Endothelial cell of umbilical vein (primary cell): ENCODE measurements around the gene CAPNS2. TPM values are rescaled to one million over a fixed set of nuclear protein-coding genes. Genes with fewer than 3 reads are reported as not detected.

Experiments
- BruUV-seq: library from RNA; stranded (reverse); fragments of 400-500 nt; replicated peaks from 2 replicates; lab custom pipeline; 2021; lab: Mats Ljungman, UMichigan
- CTCF ChIA-PET: fragments of 300-600, 350-600 bp; sonication (Branson Sonifier 250); formaldehyde crosslinking; loops from one replicate; lab custom pipeline; 2021; ENCODE audit warnings: antibody characterized with exemption, inconsistent platforms; lab: Charles Lee
- POLR2A ChIA-PET: fragments of 300-600, 350-600 bp; sonication (Branson Sonifier 250); formaldehyde crosslinking; loops from one replicate; lab custom pipeline; 2021; ENCODE audit warnings: antibody characterized with exemption, inconsistent platforms; lab: Charles Lee
- DNase-seq: peaks from one replicate; pipeline ENCODE4 v3.0.0-alpha.2; 2011; ENCODE audit warnings: low read depth, low spot score
- FAIRE-seq: peaks from 2 replicates; lab custom pipeline; 2011; peaks lifted over from hg19 to GRCh38; lab: Jason Lieb, UNC
- H2AFZ ChIP-seq: 2 replicates; pipeline ENCODE4 v1.6.0; 2012; ENCODE audit warnings: low read depth, low read length, control low read depth, inconsistent platforms
- H3K27ac ChIP-seq: 2 replicates; pipeline ENCODE4 v1.5.1; 2011; ENCODE audit warnings: low read depth, mild to moderate bottlenecking, control low read depth, low read length, moderate library complexity; ENCODE audit not compliant: insufficient read depth
- H3K27me3 ChIP-seq, 2 experiments: 2 replicates each; pipeline versions ENCODE4 v1.6.0 to v1.6.1; 2011; ENCODE audit warnings: low read length in 2 of 2, mixed read lengths in 1 of 2; ENCODE audit not compliant: control insufficient read depth in 2 of 2, insufficient read depth in 2 of 2
- H3K36me3 ChIP-seq, 2 experiments: 2 replicates in 1 of 2; 3 replicates in 1 of 2; pipeline ENCODE4 v1.5.1; 2011; ENCODE audit warnings: low read length in 2 of 2, mild to moderate bottlenecking in 1 of 2, moderate library complexity in 1 of 2; ENCODE audit not compliant: control insufficient read depth in 2 of 2, insufficient read depth in 2 of 2; ENCODE audit errors: extremely low read depth in 1 of 2
- H3K4me1 ChIP-seq: 3 replicates; pipeline ENCODE4 v1.5.1; 2011; ENCODE audit warnings: mild to moderate bottlenecking, low read length; ENCODE audit not compliant: control insufficient read depth, insufficient read depth; ENCODE audit errors: extremely low read depth
- H3K4me2 ChIP-seq: 2 replicates; pipeline ENCODE4 v1.6.1; 2011; ENCODE audit warnings: low read length, control low read depth, mixed read lengths; ENCODE audit not compliant: insufficient read depth
- H3K4me3 ChIP-seq, 3 experiments: fragments of 200-600 bp in 1 of 3; sonication (generic), shearing (Covaris generic) in 1 of 3; replicated peaks in 1 of 3; 2 replicates each; pipeline ENCODE4 v1.5.1; 2011 to 2016; ENCODE audit warnings: control low read depth in 3 of 3, low read length in 3 of 3, mild to moderate bottlenecking in 2 of 3, inconsistent platforms in 1 of 3, low read depth in 1 of 3, moderate library complexity in 1 of 3; ENCODE audit not compliant: insufficient read depth in 1 of 3
- H3K79me2 ChIP-seq: 2 replicates; pipeline ENCODE4 v1.6.0; 2012; ENCODE audit warnings: low read length, inconsistent platforms; ENCODE audit not compliant: control insufficient read depth, insufficient read depth
- H3K9ac ChIP-seq: replicated peaks from 2 replicates; pipeline ENCODE3; 2011; ENCODE audit warnings: low read length, control low read depth; ENCODE audit not compliant: insufficient read depth; ENCODE audit errors: extremely low read depth
- H3K9me1 ChIP-seq: replicated peaks from 3 replicates; pipeline ENCODE4 v1.6.0; 2011; ENCODE audit warnings: mild to moderate bottlenecking, low read length; ENCODE audit not compliant: control insufficient read depth, insufficient read depth; ENCODE audit errors: extremely low read depth
- H3K9me3 ChIP-seq: replicated peaks from 2 replicates; pipeline ENCODE4 v1.5.1; 2012; ENCODE audit warnings: low read length, inconsistent platforms; ENCODE audit not compliant: control insufficient read depth, insufficient read depth
- H4K20me1 ChIP-seq: replicated peaks from 2 replicates; pipeline ENCODE3; 2011; ENCODE audit warnings: mild to moderate bottlenecking, low read length; ENCODE audit not compliant: control insufficient read depth, insufficient read depth; ENCODE audit errors: extremely low read depth
- EZH2 ChIP-seq: IDR thresholded peaks from 2 replicates; pipeline ENCODE4 v1.6.1; 2012; ENCODE audit warnings: borderline replicate concordance, low read depth, mild to moderate bottlenecking, moderate library complexity, low read length, inconsistent platforms; ENCODE audit not compliant: severe bottlenecking
- POLR2A ChIP-seq: IDR thresholded peaks from 2 replicates; pipeline ENCODE4 v1.6.1; 2012; ENCODE audit warnings: low read depth, mild to moderate bottlenecking, control low read depth, low read length
- dilution Hi-C: fragments of 300-500 bp; cut with MboI; formaldehyde crosslinking; loops from one replicate; pipeline ENCODE4 v1.15.0; 2019; ENCODE audit warnings: low sequenced_read_pairs; ENCODE audit not compliant: extremely low pct_ligation_motif_present
- intact Hi-C: fragments of 100-400 bp; cut with micrococcal nuclease; formaldehyde crosslinking; loops from one replicate; pipeline ENCODE4 v1.10.0; 2022
- polyA plus RNA-seq, 4 experiments: library from polyadenylated mRNA; depleted of rRNA in 3 of 4; stranded (reverse) in 3 of 4; unstranded in 1 of 4; fragments of >200 nt; gene quantifications; 2 replicates each; pipeline versions ENCODE4 v1.2.1 to v1.2.3, GENCODE V29; 2011 to 2012; ENCODE audit warnings: missing spikeins in 1 of 4
- total RNA-seq: library from RNA; stranded (reverse); gene quantifications from 2 replicates; pipeline ENCODE4 v1.2.3, GENCODE V29; 2021
- TF ChIP-seq, protein P1 (sequence below): IDR thresholded peaks from 2 replicates; pipeline ENCODE4 v1.6.1; 2011; ENCODE audit not compliant: insufficient read depth, insufficient read length
- TF ChIP-seq, protein P2 (sequence below), 2 donors: IDR thresholded peaks; 1 replicate in 1 of 2; 2 replicates in 1 of 2; pipeline ENCODE4 v1.5.1; 2011; ENCODE audit warnings: low read length in 2 of 2, mild to moderate bottlenecking in 2 of 2, moderate library complexity in 2 of 2, control low read depth in 1 of 2, inconsistent platforms in 1 of 2, low read depth in 1 of 2; ENCODE audit not compliant: insufficient read depth in 1 of 2; ENCODE audit errors: extremely low read depth in 1 of 2

The CAPNS2 gene
- total and polyA plus RNA-seq, 2 donors (not counting 3 experiments of a cell fraction or from before 2014, with no cell fraction given) = 1.4 to 3.2 TPM

DNA sequence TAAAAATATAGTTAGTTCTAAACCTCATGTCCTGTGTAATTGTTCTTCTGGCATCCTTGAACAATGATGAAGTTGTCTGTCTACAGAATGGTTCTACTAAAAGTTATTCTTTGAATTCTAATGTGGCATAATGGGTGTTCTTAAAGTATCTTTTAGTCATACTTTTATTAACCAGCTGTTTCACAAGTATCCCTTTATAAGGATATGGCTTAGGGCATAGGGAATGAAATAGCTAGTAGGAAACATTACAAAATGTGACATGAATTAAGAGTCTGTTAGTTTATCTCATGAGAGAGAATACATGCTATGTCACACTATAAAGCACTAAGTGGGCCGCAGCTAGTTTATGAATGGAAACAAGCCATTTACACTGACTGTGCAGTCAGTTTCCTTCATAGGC is 26.3 kb upstream of the CAPNS2 start:
- Histone ChIP-seq H3K4me1 (peaks cover 19% of the 10 kb centered on the region), H3K4me3 (no peak overlapping the region), H3K27ac (no peak overlapping the region), H3K9ac (no peak overlapping the region), H2AFZ (no peak overlapping the region), H3K4me2 (no peak overlapping the region), H3K9me1 (no peaks in the 10 kb centered on the region), H3K27me3 (no peaks in the 10 kb centered on the region), H4K20me1 (no peaks in the 10 kb centered on the region), H3K9me3 (no peaks in the 10 kb centered on the region), H3K36me3 (peaks cover 5 to 27% of the 10 kb centered on the region in 2 experiments), H3K79me2 (no peaks in the 10 kb centered on the region)
- intact Hi-C loops (no loop called here), dilution Hi-C loops (no loop called here)
- no peak for TF ChIP-seq EZH2
- TF ChIP-seq, protein P1, sequence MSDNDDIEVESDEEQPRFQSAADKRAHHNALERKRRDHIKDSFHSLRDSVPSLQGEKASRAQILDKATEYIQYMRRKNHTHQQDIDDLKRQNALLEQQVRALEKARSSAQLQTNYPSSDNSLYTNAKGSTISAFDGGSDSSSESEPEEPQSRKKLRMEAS = no peak
- TF ChIP-seq POLR2A = no peak
- TF ChIP-seq, protein P2, sequence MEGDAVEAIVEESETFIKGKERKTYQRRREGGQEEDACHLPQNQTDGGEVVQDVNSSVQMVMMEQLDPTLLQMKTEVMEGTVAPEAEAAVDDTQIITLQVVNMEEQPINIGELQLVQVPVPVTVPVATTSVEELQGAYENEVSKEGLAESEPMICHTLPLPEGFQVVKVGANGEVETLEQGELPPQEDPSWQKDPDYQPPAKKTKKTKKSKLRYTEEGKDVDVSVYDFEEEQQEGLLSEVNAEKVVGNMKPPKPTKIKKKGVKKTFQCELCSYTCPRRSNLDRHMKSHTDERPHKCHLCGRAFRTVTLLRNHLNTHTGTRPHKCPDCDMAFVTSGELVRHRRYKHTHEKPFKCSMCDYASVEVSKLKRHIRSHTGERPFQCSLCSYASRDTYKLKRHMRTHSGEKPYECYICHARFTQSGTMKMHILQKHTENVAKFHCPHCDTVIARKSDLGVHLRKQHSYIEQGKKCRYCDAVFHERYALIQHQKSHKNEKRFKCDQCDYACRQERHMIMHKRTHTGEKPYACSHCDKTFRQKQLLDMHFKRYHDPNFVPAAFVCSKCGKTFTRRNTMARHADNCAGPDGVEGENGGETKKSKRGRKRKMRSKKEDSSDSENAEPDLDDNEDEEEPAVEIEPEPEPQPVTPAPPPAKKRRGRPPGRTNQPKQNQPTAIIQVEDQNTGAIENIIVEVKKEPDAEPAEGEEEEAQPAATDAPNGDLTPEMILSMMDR (IDR thresholded peaks at IDR 0.05; ENCODE audit: extremely low read depth in 1 of 2, insufficient read depth in 1 of 2, low read depth in 1 of 2, low read length in 2 of 2) = no peak
- ChIA-PET CTCF (interaction anchor here (1.2 to 5.6 kb wide), 4 partner anchors 12 to 75 kb away, joined by 3 to 28 read pairs (median 8); no protein-coding TSS in a partner anchor), POLR2A (no interaction called here)
- no TSS peak for BruUV-seq
- DNase-seq = no peak
- no peak for FAIRE-seq
